Esophagus muscularis mucosa (tissue), 4 donors: ENCODE data around the gene MEX3A. TPM values are rescaled to one million over a fixed set of nuclear protein-coding genes. Genes with fewer than 3 reads are reported as not detected.

Experiments used
- DNase-seq: peaks from one replicate; pipeline ENCODE4 v3.0.0-alpha.2; 2017; ENCODE audit errors: extremely low spot score
- H3K27ac ChIP-seq, 4 donors: fragments of 200-600 bp; sonication (generic); replicated peaks in 1 of 4; 1 replicate in 3 of 4; 2 replicates in 1 of 4; pipeline ENCODE4 v1.5.1; 2016 to 2019; ENCODE audit warnings: mild to moderate bottlenecking in 1 of 4
- H3K27me3 ChIP-seq, 4 donors: fragments of 200-600 bp; sonication (generic); one replicate each; pipeline versions ENCODE4 v1.5.1 to v1.6.0; 2016 to 2019
- H3K36me3 ChIP-seq, 4 donors: fragments of 200-600 bp; sonication (generic); one replicate each; pipeline ENCODE4 v1.5.1; 2016 to 2019
- H3K4me1 ChIP-seq, 4 donors: fragments of 200-600 bp; sonication (generic); one replicate each; pipeline ENCODE4 v1.5.1; 2016 to 2019
- H3K4me3 ChIP-seq, 4 donors: fragments of 200-600 bp; sonication (generic); 1 replicate in 2 of 4; 2 replicates in 2 of 4; pipeline ENCODE4 v1.5.1; 2016 to 2019; ENCODE audit warnings: mild to moderate bottlenecking in 4 of 4, moderate library complexity in 1 of 4
- H3K9me3 ChIP-seq, 4 donors: fragments of 200-600 bp; sonication (generic); 1 replicate in 3 of 4; 2 replicates in 1 of 4; pipeline ENCODE4 v1.5.1; 2016 to 2019
- EP300 ChIP-seq: sonication (generic); formaldehyde crosslinking; IDR thresholded peaks from one replicate; pipeline ENCODE4 v1.6.1; 2017; ENCODE audit warnings: antibody characterized with exemption
- POLR2A ChIP-seq: fragments of 450-650 bp; IDR thresholded peaks from one replicate; pipeline ENCODE4 v1.6.1; 2017; ENCODE audit warnings: antibody characterized with exemption, moderate library complexity, mild to moderate bottlenecking, low read depth
- POLR2AphosphoS5 ChIP-seq, 2 donors: sonication (generic); formaldehyde crosslinking; IDR thresholded peaks; one replicate each; pipeline ENCODE4 v1.6.1; 2017; ENCODE audit warnings: antibody characterized with exemption in 2 of 2
- WGBS: methylation state at CpG from one replicate; pipeline ENCODE4 v1.1.5; 2018; 5-methylcytosine and 5-hydroxymethylcytosine counted together
- intact Hi-C: fragments of 100-400 bp; cut with DNase I; formaldehyde crosslinking; loops from one replicate; pipeline ENCODE4 v1.15.1; 2023
- total RNA-seq, 4 donors: library from RNA; depleted of rRNA; stranded (reverse); fragments of >200 nt; gene quantifications; one replicate each; pipeline versions ENCODE4 v1.1.0 to v1.2.1, GENCODE V29; 2016
- TF ChIP-seq, protein P1 (sequence below), 3 experiments: fragments of 200-600 bp in 2 of 3; fragments of 450-650 bp in 1 of 3; sonication (generic) in 2 of 3; IDR thresholded peaks; one replicate each; pipeline ENCODE4 v1.5.1; 2017 to 2019; ENCODE audit warnings: antibody characterized with exemption in 3 of 3, mild to moderate bottlenecking in 2 of 3, moderate library complexity in 1 of 3

MEX3A gene
- total RNA-seq, 4 donors from 2014 or later: under 0.01 to 1.6 (median 0.66) TPM

DNA sequence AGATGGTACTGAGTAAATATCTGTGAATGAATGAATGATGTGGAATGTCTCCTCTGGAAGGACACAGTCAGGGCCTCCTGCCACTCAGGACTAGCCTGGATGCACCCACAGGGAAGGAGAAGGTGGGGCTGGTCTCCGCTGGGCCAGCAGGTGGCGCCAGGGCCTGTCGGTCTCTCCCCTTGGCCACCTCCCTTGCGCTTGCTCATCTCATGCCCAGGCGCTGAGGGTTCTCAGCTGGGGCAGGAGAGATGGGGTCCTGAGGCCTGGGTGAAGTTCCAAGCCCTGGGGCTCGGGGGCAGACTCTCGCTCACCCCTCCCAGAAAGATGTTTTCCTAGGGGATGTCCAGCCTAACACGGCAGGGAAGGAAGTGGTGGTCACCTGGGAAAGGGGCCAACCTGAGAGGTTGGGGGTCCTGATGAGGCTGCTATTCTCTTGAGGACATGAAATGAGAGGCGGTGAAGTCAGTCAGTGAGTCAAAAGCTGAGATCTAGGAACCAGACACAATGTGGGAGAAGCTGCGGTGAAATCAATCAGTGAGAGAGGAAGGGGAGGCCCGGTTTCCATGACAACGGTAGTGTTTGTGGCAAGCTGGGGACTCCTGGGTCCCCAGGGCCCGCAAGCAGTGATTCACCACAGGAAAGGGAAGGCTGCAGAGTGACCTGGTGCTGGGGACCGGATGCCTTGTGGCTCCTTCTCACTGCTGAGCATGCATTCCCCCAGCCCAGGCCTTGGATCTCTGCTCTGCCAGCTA is 14.6 kb upstream of the MEX3A start:
- Histone ChIP-seq H3K27me3 (no peaks in the 10 kb centered on the region), H3K9me3 (no peaks in the 10 kb centered on the region), H3K4me3 (peak overlapping the region in 2 of 4 donors; percentile 3 to 32), H3K27ac (peak overlapping the region; percentile 78 to 86 (median 84)), H3K36me3 (no peaks in the 10 kb centered on the region), H3K4me1 (peaks cover 35 to 44% (median 42%) of the 10 kb centered on the region in 4 donors)
- DNase-seq: peak; percentile 97
- intact Hi-C loops: loop anchor here (1.0 to 5.0 kb wide), 2 partner anchors 33 to 115 kb away; partner anchors contain the start of gene PMF1
- TF ChIP-seq POLR2AphosphoS5 (IDR thresholded peaks at IDR 0.05) (peak; percentile 80 to 83), POLR2A (no peak), EP300 (no peak)
- TF ChIP-seq, protein P1, sequence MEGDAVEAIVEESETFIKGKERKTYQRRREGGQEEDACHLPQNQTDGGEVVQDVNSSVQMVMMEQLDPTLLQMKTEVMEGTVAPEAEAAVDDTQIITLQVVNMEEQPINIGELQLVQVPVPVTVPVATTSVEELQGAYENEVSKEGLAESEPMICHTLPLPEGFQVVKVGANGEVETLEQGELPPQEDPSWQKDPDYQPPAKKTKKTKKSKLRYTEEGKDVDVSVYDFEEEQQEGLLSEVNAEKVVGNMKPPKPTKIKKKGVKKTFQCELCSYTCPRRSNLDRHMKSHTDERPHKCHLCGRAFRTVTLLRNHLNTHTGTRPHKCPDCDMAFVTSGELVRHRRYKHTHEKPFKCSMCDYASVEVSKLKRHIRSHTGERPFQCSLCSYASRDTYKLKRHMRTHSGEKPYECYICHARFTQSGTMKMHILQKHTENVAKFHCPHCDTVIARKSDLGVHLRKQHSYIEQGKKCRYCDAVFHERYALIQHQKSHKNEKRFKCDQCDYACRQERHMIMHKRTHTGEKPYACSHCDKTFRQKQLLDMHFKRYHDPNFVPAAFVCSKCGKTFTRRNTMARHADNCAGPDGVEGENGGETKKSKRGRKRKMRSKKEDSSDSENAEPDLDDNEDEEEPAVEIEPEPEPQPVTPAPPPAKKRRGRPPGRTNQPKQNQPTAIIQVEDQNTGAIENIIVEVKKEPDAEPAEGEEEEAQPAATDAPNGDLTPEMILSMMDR (IDR thresholded peaks at IDR 0.05): peak in 2 of 3 experiments; percentile 97 to 99
- WGBS: 23% methylated on average over 12 of the region's 14 CpGs

DNA sequence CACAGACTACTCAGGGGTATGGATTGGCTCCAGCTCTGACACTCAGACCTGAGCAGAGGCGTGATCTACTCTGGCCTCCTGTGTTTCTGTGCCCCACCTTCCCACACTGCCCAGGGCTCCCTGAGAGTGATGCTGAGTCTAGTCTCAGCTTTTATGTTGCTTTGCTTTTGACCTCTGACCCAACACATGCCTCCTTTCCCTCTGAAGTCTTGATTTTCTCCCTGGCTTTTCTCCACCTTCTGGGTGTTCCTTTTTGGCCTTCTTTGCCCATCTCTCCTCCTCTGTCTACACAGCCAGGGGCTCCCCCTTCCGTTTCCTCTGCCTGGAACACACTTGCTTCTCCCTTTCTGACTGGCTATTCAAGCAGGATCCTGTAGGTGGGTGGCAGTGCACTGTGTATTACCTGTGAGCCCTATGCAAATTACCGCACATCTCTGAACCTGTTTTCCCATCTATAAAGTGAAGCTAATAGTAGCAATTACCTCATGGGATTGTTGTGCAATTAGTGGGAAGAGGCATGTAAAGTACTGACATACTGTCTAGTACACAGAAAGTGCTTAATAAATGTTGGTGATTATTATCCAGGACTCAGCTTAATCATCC is 13.7 kb upstream of the MEX3A start:
- Histone ChIP-seq H3K27ac (peak overlapping the region; percentile 78 to 86 (median 84)), H3K4me1 (peaks cover 27 to 37% (median 35%) of the 10 kb centered on the region in 4 donors), H3K27me3 (no peaks in the 10 kb centered on the region), H3K9me3 (no peaks in the 10 kb centered on the region), H3K36me3 (no peaks in the 10 kb centered on the region), H3K4me3 (no peak overlapping the region)
- TF ChIP-seq EP300 (no peak), POLR2AphosphoS5 (IDR thresholded peaks at IDR 0.05) (no peak), POLR2A (no peak)
- TF ChIP-seq, protein P1 (IDR thresholded peaks at IDR 0.05): no peak
- intact Hi-C loops: loop anchor here (1.0 to 5.0 kb wide), 2 partner anchors 34 to 116 kb away; partner anchors contain the start of gene PMF1
- DNase-seq: no peak
- 66% methylated on average over 3 of the region's 3 CpGs for WGBS

DNA sequence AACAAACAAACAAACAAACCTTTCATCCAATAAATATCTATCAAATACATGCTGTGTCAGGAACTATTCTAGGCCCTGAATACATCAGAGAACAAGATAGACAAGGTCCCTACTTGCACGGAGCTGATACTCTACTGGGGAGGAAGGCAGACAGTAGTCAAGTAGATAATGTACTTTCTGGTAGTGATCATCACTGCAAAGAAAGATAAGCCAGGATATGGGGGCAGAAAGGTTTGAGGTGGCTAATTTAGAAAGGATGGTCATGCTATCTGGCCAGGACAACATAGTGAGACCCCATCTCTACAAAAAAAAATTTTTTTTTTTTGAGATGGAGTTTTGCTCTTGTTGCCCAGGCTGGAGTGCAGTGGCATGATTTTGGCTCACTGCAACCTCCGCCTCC is 9.3 kb upstream of the MEX3A start:
- TF ChIP-seq EP300 (no peak), POLR2A (no peak)
- Histone ChIP-seq H3K9me3 (no peaks in the 10 kb centered on the region), H3K36me3 (no peaks in the 10 kb centered on the region), H3K4me3 (no peak overlapping the region), H3K27ac (no peak overlapping the region), H3K27me3 (no peaks in the 10 kb centered on the region), H3K4me1 (peaks cover 14 to 25% (median 20%) of the 10 kb centered on the region in 4 donors)
- WGBS: 100% methylated on average over 1 of the region's 2 CpGs
- DNase-seq: no peak
- intact Hi-C loops: loop anchor here (2.0 kb wide), 1 partner anchor 133 kb away; no protein-coding TSS in a partner anchor

DNA sequence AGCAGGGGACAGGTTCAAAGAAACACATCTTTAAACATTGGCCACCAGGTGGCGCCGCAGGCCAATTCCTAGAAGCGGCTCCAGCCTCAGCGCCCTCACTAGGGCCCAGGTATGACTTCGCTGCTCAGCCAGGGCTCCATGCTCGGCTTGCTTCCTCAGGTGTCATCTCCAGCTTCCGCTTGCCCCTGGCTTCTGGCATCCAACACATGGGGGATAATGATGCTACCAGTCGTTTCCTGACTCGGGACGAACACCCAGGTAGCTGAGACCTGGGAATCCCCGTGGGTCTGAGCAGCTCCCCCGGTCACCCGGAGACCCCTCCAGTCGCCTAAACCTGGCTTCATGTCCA is 8.5 kb upstream of the MEX3A start:
- no peak overlapping the region for H3K4me3 ChIP-seq
- intact Hi-C loops: loop anchor here (2.0 kb wide), 1 partner anchor 134 kb away; no protein-coding TSS in a partner anchor
- H3K9me3 ChIP-seq: no peaks in the 10 kb centered on the region
- peaks cover 15 to 23% (median 19%) of the 10 kb centered on the region in 4 donors for H3K4me1 ChIP-seq
- whole genome bisulfite sequencing: 0% methylated on average over 4 of the region's 14 CpGs
- TF ChIP-seq POLR2A: no peak
- TF ChIP-seq POLR2AphosphoS5 (IDR thresholded peaks at IDR 0.05): peak in 1 of 2 donors; percentile 48
- TF ChIP-seq, protein P1 (IDR thresholded peaks at IDR 0.05): peak; percentile 79 to 84 (median 82)
- TF ChIP-seq EP300: no peak
- H3K36me3 ChIP-seq: no peaks in the 10 kb centered on the region
- DNase-seq: peak; percentile 96
- H3K27ac ChIP-seq: no peak overlapping the region
- H3K27me3 ChIP-seq: no peaks in the 10 kb centered on the region

DNA sequence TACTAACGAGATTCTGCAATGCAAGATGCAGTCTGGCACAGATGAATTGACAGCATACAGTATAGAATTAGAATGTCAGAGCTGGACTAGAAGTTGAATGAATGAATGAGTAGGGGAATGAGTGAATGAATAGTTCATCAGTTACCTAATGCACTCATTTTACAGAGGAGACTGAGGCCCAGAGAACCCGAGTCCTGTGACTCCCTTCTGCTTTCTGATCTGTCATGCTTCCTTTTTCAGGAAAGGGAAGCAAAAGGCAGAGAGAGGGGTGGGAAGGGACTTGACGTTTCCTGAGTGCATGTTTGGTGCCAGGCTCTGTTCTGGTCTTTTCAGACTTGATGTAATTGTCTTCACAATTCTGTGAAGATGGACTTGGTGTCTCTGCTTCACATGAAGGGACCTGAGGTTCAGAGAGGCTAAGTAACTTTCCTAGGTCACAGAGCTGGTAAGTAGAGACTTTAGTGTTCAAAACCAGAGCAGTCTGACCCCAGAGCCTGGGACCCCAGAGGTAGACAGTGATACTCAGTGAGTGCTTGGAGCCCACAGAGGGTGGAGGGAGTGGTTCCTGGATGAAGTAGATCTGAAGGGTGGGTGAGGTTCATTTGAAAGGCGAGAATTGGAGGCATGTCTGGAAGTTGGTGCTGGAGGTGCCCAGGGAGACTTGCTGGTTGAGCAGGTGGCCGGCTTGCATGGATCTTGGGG is 8.0 kb upstream of the MEX3A start:
- no peak for DNase-seq
- Histone ChIP-seq H3K36me3 (no peaks in the 10 kb centered on the region), H3K27ac (no peak overlapping the region), H3K4me3 (no peak overlapping the region), H3K27me3 (no peaks in the 10 kb centered on the region), H3K9me3 (no peaks in the 10 kb centered on the region), H3K4me1 (peaks cover 13 to 23% (median 16%) of the 10 kb centered on the region in 4 donors)
- TF ChIP-seq, protein P1 (IDR thresholded peaks at IDR 0.05): no peak
- TF ChIP-seq POLR2AphosphoS5 (IDR thresholded peaks at IDR 0.05): no peak
- TF ChIP-seq EP300: no peak
- TF ChIP-seq POLR2A: no peak
- intact Hi-C loops: loop anchor here (2.0 kb wide), 1 partner anchor 135 kb away; no protein-coding TSS in a partner anchor
- 33% methylated on average over 5 of the region's 5 CpGs for WGBS
